Measurements from ENCODE around the gene ENDOV.
A peak's percentile ranks its signal among the peaks of the same experiment; 100 is the strongest.

The ENDOV gene

DNA sequence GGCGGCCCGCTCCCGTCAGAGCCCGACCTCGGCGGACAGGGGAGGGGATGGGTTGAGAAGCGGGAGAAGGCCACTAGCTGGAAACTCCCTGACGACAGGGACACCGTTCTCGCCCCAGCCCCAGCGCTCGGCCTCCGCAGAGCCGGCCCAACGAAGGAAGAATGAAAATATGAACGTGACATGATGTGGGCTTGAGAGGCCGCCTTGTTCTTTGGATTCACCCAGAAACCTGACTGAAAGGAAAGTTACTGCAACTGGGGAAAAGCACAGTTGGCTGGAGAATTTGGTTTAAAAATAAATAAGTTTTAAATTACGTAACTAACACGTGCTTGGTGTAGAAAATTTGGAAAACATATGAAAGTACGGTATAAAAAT is 40.4 kb downstream of the ENDOV start:
- Histone ChIP-seq H3K4me3 (ENCODE audit: low read length, poor library complexity, severe bottlenecking) (peak overlapping the region; percentile 100), H3K79me2 (ENCODE audit: insufficient read depth, low read length) (peaks cover 16% of the 10 kb centered on the region), H3K4me2 (ENCODE audit: low read depth, low read length, poor library complexity, severe bottlenecking) (peak overlapping the region; percentile 92), H4K20me1 (ENCODE audit: insufficient read depth, low read length, poor library complexity, severe bottlenecking) (no peaks in the 10 kb centered on the region), H3K9ac (ENCODE audit: low read depth, low read length, poor library complexity, severe bottlenecking) (peak overlapping the region; percentile 100), H3K27me3 (ENCODE audit: insufficient read depth, low read length, poor library complexity, severe bottlenecking) (no peaks in the 10 kb centered on the region), H3F3A (ENCODE audit: low read depth) (no peaks in the 10 kb centered on the region), H3K9me3 (ENCODE audit: insufficient read depth, low read depth, low read length) (no peaks in the 10 kb centered on the region), H3K4me1 (ENCODE audit: insufficient read depth, low read length, poor library complexity, severe bottlenecking) (peaks cover 54% of the 10 kb centered on the region), H2AFZ (ENCODE audit: low read length) (peak overlapping the region; percentile 84), H3K36me3 (ENCODE audit: insufficient read depth, low read length) (no peaks in the 10 kb centered on the region), H3K9me2 (replicated peaks; ENCODE audit: low read depth, low read length) (no peaks in the 10 kb centered on the region)
- TF ChIP-seq EZH2phosphoT487 (IDR thresholded peaks at IDR 0.05; ENCODE audit: borderline replicate concordance): no peak
- TF ChIP-seq, protein P1, sequence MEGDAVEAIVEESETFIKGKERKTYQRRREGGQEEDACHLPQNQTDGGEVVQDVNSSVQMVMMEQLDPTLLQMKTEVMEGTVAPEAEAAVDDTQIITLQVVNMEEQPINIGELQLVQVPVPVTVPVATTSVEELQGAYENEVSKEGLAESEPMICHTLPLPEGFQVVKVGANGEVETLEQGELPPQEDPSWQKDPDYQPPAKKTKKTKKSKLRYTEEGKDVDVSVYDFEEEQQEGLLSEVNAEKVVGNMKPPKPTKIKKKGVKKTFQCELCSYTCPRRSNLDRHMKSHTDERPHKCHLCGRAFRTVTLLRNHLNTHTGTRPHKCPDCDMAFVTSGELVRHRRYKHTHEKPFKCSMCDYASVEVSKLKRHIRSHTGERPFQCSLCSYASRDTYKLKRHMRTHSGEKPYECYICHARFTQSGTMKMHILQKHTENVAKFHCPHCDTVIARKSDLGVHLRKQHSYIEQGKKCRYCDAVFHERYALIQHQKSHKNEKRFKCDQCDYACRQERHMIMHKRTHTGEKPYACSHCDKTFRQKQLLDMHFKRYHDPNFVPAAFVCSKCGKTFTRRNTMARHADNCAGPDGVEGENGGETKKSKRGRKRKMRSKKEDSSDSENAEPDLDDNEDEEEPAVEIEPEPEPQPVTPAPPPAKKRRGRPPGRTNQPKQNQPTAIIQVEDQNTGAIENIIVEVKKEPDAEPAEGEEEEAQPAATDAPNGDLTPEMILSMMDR (conservative IDR thresholded peaks at IDR 0.05; ENCODE audit: low read length): no peak

DNA sequence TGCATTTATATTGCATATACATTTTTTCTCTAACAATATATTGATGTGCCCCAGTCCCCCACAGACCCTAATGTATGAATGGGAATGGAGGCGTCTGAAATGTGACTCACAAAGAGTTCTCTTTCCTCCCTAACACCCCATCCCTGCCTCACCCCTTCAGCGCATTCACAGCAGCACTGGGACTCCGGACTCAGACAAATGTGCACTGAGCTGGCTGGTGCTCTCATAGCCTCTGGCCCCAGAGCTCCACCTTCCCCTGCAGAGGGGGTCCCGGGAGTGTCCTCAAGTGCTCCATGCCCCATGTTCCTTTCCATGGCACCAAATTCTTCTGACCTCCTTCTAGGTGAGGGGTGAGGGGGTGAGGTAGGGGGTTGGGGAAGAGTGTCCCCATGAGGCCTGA is 40.8 kb downstream of the ENDOV start:
- Histone ChIP-seq H3K9me2 (replicated peaks; ENCODE audit: low read depth, low read length) (no peaks in the 10 kb centered on the region), H3K9ac (ENCODE audit: low read depth, low read length, poor library complexity, severe bottlenecking) (peak overlapping the region; percentile 100), H3K4me2 (ENCODE audit: low read depth, low read length, poor library complexity, severe bottlenecking) (peak overlapping the region; percentile 92), H3K36me3 (ENCODE audit: insufficient read depth, low read length) (no peaks in the 10 kb centered on the region), H3K27me3 (ENCODE audit: insufficient read depth, low read length, poor library complexity, severe bottlenecking) (no peaks in the 10 kb centered on the region), H3K9me3 (ENCODE audit: insufficient read depth, low read depth, low read length) (no peaks in the 10 kb centered on the region), H3K4me3 (ENCODE audit: low read length, poor library complexity, severe bottlenecking) (peak overlapping the region; percentile 100), H3F3A (ENCODE audit: low read depth) (no peaks in the 10 kb centered on the region), H2AFZ (ENCODE audit: low read length) (no peak overlapping the region), H3K4me1 (ENCODE audit: insufficient read depth, low read length, poor library complexity, severe bottlenecking) (peaks cover 54% of the 10 kb centered on the region), H4K20me1 (ENCODE audit: insufficient read depth, low read length, poor library complexity, severe bottlenecking) (no peaks in the 10 kb centered on the region), H3K79me2 (ENCODE audit: insufficient read depth, low read length) (peaks cover 16% of the 10 kb centered on the region)
- TF ChIP-seq, protein P1 (conservative IDR thresholded peaks at IDR 0.05; ENCODE audit: low read length): no peak
- no peak for TF ChIP-seq EZH2phosphoT487 (IDR thresholded peaks at IDR 0.05; ENCODE audit: borderline replicate concordance)

DNA sequence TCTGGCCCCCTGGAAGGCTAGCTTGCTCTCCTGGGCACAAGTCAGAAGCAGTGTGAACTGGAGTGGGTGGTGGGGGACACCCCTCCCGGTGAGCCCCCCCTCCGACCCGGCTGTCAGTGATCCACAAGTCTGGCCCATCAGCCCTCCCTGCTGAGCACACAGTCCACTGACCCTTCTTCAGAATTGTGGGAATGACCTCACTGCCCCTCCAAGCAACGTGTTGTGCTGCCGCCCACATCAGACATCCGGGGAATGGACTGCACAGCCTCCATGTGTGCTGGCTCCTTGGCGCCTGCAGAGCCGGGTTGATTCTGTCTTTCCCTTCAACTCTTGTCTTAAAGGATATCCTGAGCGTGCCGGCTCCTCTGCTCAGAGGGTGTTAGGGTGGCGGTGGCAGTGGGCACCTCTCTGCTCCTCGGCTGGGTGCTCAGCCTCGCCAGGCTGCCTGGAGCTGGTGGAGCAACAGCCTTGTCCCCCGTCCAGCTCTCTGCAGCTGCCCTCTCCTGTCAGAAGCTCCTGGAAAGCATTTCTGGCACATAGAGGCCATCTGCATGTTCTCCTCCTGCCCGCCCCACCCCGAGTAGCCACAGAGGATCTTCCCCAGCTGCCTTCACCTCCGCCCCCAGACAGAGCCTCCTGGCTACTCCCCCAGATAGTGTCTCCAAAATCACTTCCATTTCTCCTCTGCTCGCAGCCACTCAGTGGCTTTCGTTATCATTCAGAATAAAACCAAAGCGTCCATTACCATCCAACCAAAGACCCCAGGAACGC is 41.7 kb downstream of the ENDOV start:
- Histone ChIP-seq H3K9ac (ENCODE audit: low read depth, low read length, poor library complexity, severe bottlenecking) (peak overlapping the region; percentile 100), H4K20me1 (ENCODE audit: insufficient read depth, low read length, poor library complexity, severe bottlenecking) (no peaks in the 10 kb centered on the region)

More for the DNA sequence above, 41.7 kb downstream of the ENDOV start:
- Histone ChIP-seq H3K9me2 (replicated peaks; ENCODE audit: low read depth, low read length) (no peaks in the 10 kb centered on the region), H3K4me1 (ENCODE audit: insufficient read depth, low read length, poor library complexity, severe bottlenecking) (peaks cover 54% of the 10 kb centered on the region), H3K9me3 (ENCODE audit: insufficient read depth, low read depth, low read length) (no peaks in the 10 kb centered on the region), H3K4me2 (ENCODE audit: low read depth, low read length, poor library complexity, severe bottlenecking) (peak overlapping the region; percentile 92), H3K4me3 (ENCODE audit: low read length, poor library complexity, severe bottlenecking) (peak overlapping the region; percentile 59), H3K27me3 (ENCODE audit: insufficient read depth, low read length, poor library complexity, severe bottlenecking) (no peaks in the 10 kb centered on the region), H2AFZ (ENCODE audit: low read length) (no peak overlapping the region), H3K79me2 (ENCODE audit: insufficient read depth, low read length) (peaks cover 16% of the 10 kb centered on the region), H3K36me3 (ENCODE audit: insufficient read depth, low read length) (no peaks in the 10 kb centered on the region), H3F3A (ENCODE audit: low read depth) (no peaks in the 10 kb centered on the region)
- TF ChIP-seq, protein P1 (conservative IDR thresholded peaks at IDR 0.05; ENCODE audit: low read length): no peak
- TF ChIP-seq EZH2phosphoT487 (IDR thresholded peaks at IDR 0.05; ENCODE audit: borderline replicate concordance): no peak

Measured in Loucy (cell line).